H9 (cell line): ENCODE results near the gene TRNP1. TPM values are rescaled to one million over a fixed set of nuclear protein-coding genes. Genes with fewer than 3 reads are reported as not detected.
A peak's percentile ranks its signal among the peaks of the same experiment; 100 is the strongest.

Source experiments
- DNase-seq: peaks from one replicate; pipeline ENCODE4 v3.0.0-alpha.2; 2017
- H2AFZ ChIP-seq: one replicate; pipeline ENCODE4 v1.6.1; 2013; ENCODE audit warnings: mild to moderate bottlenecking, low read length, control low read depth, moderate library complexity
- H2AK5ac ChIP-seq: 2 replicates; pipeline ENCODE4 v1.6.1; 2013; ENCODE audit warnings: low read length, control low read depth, mixed read lengths; ENCODE audit not compliant: insufficient read length
- H2BK120ac ChIP-seq: one replicate; pipeline ENCODE4 v1.6.1; 2013; ENCODE audit warnings: low read depth, mild to moderate bottlenecking, low read length, control low read depth, inconsistent platforms; ENCODE audit not compliant: poor library complexity, severe bottlenecking
- H2BK12ac ChIP-seq: 2 replicates; pipeline ENCODE4 v1.6.1; 2013; ENCODE audit warnings: low read length, control low read depth, mixed read lengths, low read depth; ENCODE audit not compliant: insufficient read length
- H2BK15ac ChIP-seq: 2 replicates; pipeline ENCODE4 v1.6.1; 2013; ENCODE audit warnings: low read depth, low read length, control low read depth
- H2BK20ac ChIP-seq: one replicate; pipeline ENCODE4 v1.6.1; 2013; ENCODE audit warnings: low read depth, mild to moderate bottlenecking, low read length, control low read depth, inconsistent platforms; ENCODE audit not compliant: poor library complexity, severe bottlenecking
- H2BK5ac ChIP-seq: 2 replicates; pipeline ENCODE4 v1.6.1; 2013; ENCODE audit warnings: low read length, control low read depth, mixed read lengths; ENCODE audit not compliant: insufficient read length
- H3K14ac ChIP-seq: 2 replicates; pipeline ENCODE4 v1.6.1; 2013; ENCODE audit warnings: low read length, control low read depth; ENCODE audit not compliant: insufficient read depth
- H3K18ac ChIP-seq: 2 replicates; pipeline ENCODE4 v1.6.1; 2013; ENCODE audit warnings: low read depth, mild to moderate bottlenecking, mixed read lengths, low read length, control low read depth; ENCODE audit not compliant: insufficient read length
- H3K23ac ChIP-seq: 2 replicates; pipeline ENCODE4 v1.6.1; 2013; ENCODE audit warnings: low read length, control low read depth, mixed read lengths, low read depth; ENCODE audit not compliant: insufficient read length
- H3K23me2 ChIP-seq: 2 replicates; pipeline ENCODE4 v1.6.1; 2013; ENCODE audit warnings: low read depth, mild to moderate bottlenecking, mixed read lengths, low read length, control low read depth; ENCODE audit not compliant: insufficient read length, poor library complexity, severe bottlenecking
- H3K27ac ChIP-seq: 2 replicates; pipeline ENCODE4 v1.5.1; 2013; ENCODE audit warnings: low read length, control low read depth, mixed read lengths, low read depth; ENCODE audit not compliant: insufficient read length
- H3K27me3 ChIP-seq: 2 replicates; pipeline ENCODE4 v1.6.1; 2013; ENCODE audit warnings: low read length, control low read depth, inconsistent platforms; ENCODE audit not compliant: insufficient read depth
- H3K4ac ChIP-seq: 2 replicates; pipeline ENCODE4 v1.6.1; 2013; ENCODE audit warnings: low read depth, mild to moderate bottlenecking, control low read depth, inconsistent platforms, low read length, moderate library complexity
- H3K4me1 ChIP-seq: 2 replicates; pipeline ENCODE4 v1.6.1; 2013; ENCODE audit warnings: low read length, control low read depth, inconsistent platforms; ENCODE audit not compliant: insufficient read depth
- H3K4me2 ChIP-seq: 2 replicates; pipeline ENCODE4 v1.6.1; 2013; ENCODE audit warnings: low read length, control low read depth, mixed read lengths; ENCODE audit not compliant: insufficient read length, insufficient read depth
- H3K56ac ChIP-seq: 2 replicates; pipeline ENCODE4 v1.6.1; 2013; ENCODE audit warnings: low read depth, mild to moderate bottlenecking, mixed read lengths, low read length, control low read depth; ENCODE audit not compliant: insufficient read length
- H3K79me1 ChIP-seq: 2 replicates; pipeline ENCODE4 v1.6.1; 2013; ENCODE audit warnings: low read depth, mild to moderate bottlenecking, moderate library complexity, low read length, control low read depth, inconsistent platforms; ENCODE audit not compliant: insufficient read depth, poor library complexity, severe bottlenecking
- H3K79me2 ChIP-seq: 2 replicates; pipeline ENCODE4 v1.6.1; 2013; ENCODE audit warnings: low read length, control low read depth, inconsistent platforms; ENCODE audit not compliant: insufficient read depth
- H3K9ac ChIP-seq: 2 replicates; pipeline ENCODE4 v1.6.1; 2013; ENCODE audit warnings: low read length, control low read depth, mixed read lengths; ENCODE audit not compliant: insufficient read length; ENCODE audit errors: extremely low read depth
- H3K9me3 ChIP-seq: one replicate; pipeline ENCODE4 v1.6.1; 2013; ENCODE audit warnings: low read depth, low read length, inconsistent platforms; ENCODE audit not compliant: control insufficient read depth
- H3T11ph ChIP-seq: one replicate; pipeline ENCODE4 v1.6.1; 2013; ENCODE audit warnings: mild to moderate bottlenecking, low read length, control low read depth, inconsistent platforms
- H4K20me1 ChIP-seq: one replicate; pipeline ENCODE4 v1.6.1; 2013; ENCODE audit not compliant: control insufficient read depth, insufficient read length, insufficient read depth
- H4K5ac ChIP-seq: 2 replicates; pipeline ENCODE4 v1.6.1; 2013; ENCODE audit warnings: low read depth, mild to moderate bottlenecking, mixed read lengths, low read length, control low read depth; ENCODE audit not compliant: insufficient read length
- H4K8ac ChIP-seq: replicated peaks from 2 replicates; pipeline ENCODE4 v1.6.1; 2013; ENCODE audit warnings: low read length, control low read depth, mixed read lengths, low read depth; ENCODE audit not compliant: insufficient read length
- H4K91ac ChIP-seq: 2 replicates; pipeline ENCODE4 v1.6.1; 2013; ENCODE audit warnings: low read depth, mild to moderate bottlenecking, moderate library complexity, mixed read lengths, low read length, control low read depth; ENCODE audit not compliant: insufficient read length
- H3K27ac Mint-ChIP-seq, 3 experiments: 2 replicates in 2 of 3; 3 replicates in 1 of 3; pipeline ENCODE4 v1.8.0; 2020 to 2021; ENCODE audit warnings: mixed read lengths in 3 of 3, mild to moderate bottlenecking in 1 of 3, moderate library complexity in 1 of 3
- H3K27me3 Mint-ChIP-seq: 2 replicates; pipeline ENCODE4 v1.8.0; 2021; ENCODE audit warnings: low read depth, mild to moderate bottlenecking, moderate library complexity, mixed read lengths
- H3K36me3 Mint-ChIP-seq, 3 experiments: 2 replicates in 2 of 3; 3 replicates in 1 of 3; pipeline ENCODE4 v1.8.0; 2020 to 2021; ENCODE audit warnings: low read depth in 3 of 3, mixed read lengths in 3 of 3; ENCODE audit not compliant: insufficient read depth in 1 of 3
- H3K4me1 Mint-ChIP-seq, 2 experiments: 2 replicates each; pipeline ENCODE4 v1.8.0; 2020; ENCODE audit warnings: mixed read lengths in 2 of 2
- H3K4me3 Mint-ChIP-seq, 2 experiments: 2 replicates in 1 of 2; 3 replicates in 1 of 2; pipeline ENCODE4 v1.8.0; 2020 to 2021; ENCODE audit warnings: mild to moderate bottlenecking in 2 of 2, mixed read lengths in 2 of 2, moderate library complexity in 1 of 2
- H3K9me3 Mint-ChIP-seq, 2 experiments: 2 replicates in 1 of 2; 3 replicates in 1 of 2; pipeline ENCODE4 v1.8.0; 2020; ENCODE audit warnings: mild to moderate bottlenecking in 2 of 2, mixed read lengths in 2 of 2, moderate library complexity in 1 of 2
- WGBS: extraction: QIAGEN DNeasy Blood & Tissue Kit; methylation state at CpG from one replicate; pipeline ENCODE4 v1.1.7; 2013; ENCODE audit warnings: missing lambda C conversion rate, low lambda C conversion rate, mixed read lengths; ENCODE audit not compliant: insufficient read length; ENCODE audit errors: extremely low coverage; 5-methylcytosine and 5-hydroxymethylcytosine counted together
- total RNA-seq: library from RNA; stranded (reverse); gene quantifications from 2 replicates; pipeline ENCODE4 v1.2.1, GENCODE V29; 2021
- TF ChIP-seq, protein P1 (sequence below): fragments of 200-600 bp; sonication (generic); conservative IDR thresholded peaks from 3 replicates; pipeline ENCODE4 v1.8.0; 2021; ENCODE audit warnings: antibody characterized with exemption, mild to moderate bottlenecking

Gene TRNP1
- total RNA-seq, 1 experiment from 2014 or later, result 39.0 TPM

DNA sequence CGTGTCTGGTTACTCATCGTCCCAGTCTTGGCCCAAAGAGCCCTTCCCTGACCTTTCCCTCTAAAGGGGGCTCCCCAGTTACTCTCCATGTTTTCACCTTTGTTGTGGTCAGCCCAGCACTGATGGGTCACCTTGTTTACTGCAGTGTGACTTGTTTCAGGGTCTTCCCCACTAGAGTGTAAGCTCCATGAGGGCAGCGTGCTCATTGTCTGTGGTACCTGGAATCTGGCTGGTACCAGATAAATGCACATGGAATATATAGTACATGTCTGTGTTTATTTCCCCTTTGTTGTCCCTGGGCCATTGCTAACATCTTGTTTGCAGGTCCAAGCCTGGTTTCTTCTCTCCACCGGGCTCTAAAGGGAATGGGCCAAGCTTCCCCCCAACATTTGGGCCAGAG lies 41.9 kb downstream of the TRNP1 start:
- H3K79me2 ChIP-seq, result no peaks in the 10 kb centered on the region
- DNase-seq, result no peak
- H2BK12ac ChIP-seq, result no peak overlapping the region
- H3K36me3 Mint-ChIP-seq, result no peaks in the 10 kb centered on the region
- H3K4me3 Mint-ChIP-seq, result no peak overlapping the region
- no peak overlapping the region for H3K23ac ChIP-seq
- no peak overlapping the region for H3K4me2 ChIP-seq
- TF ChIP-seq, protein P1, sequence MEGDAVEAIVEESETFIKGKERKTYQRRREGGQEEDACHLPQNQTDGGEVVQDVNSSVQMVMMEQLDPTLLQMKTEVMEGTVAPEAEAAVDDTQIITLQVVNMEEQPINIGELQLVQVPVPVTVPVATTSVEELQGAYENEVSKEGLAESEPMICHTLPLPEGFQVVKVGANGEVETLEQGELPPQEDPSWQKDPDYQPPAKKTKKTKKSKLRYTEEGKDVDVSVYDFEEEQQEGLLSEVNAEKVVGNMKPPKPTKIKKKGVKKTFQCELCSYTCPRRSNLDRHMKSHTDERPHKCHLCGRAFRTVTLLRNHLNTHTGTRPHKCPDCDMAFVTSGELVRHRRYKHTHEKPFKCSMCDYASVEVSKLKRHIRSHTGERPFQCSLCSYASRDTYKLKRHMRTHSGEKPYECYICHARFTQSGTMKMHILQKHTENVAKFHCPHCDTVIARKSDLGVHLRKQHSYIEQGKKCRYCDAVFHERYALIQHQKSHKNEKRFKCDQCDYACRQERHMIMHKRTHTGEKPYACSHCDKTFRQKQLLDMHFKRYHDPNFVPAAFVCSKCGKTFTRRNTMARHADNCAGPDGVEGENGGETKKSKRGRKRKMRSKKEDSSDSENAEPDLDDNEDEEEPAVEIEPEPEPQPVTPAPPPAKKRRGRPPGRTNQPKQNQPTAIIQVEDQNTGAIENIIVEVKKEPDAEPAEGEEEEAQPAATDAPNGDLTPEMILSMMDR, result no peak
- no CpG with 5 or more reads among the region's 4 CpGs for WGBS
- no peak overlapping the region for H2BK20ac ChIP-seq
- peaks cover 37 to 42% of the 10 kb centered on the region in 2 experiments for H3K4me1 Mint-ChIP-seq
- H4K20me1 ChIP-seq, result no peaks in the 10 kb centered on the region
- no peak overlapping the region for H2BK15ac ChIP-seq
- no peak overlapping the region for H2AK5ac ChIP-seq
- no peaks in the 10 kb centered on the region for H3K23me2 ChIP-seq
- no peak overlapping the region for H2BK120ac ChIP-seq
- H4K8ac ChIP-seq, result no peak overlapping the region
- H3K14ac ChIP-seq, result no peak overlapping the region
- no peak overlapping the region for H3K56ac ChIP-seq
- no peak overlapping the region for H2BK5ac ChIP-seq
- H3K18ac ChIP-seq, result no peak overlapping the region
- H3K27ac ChIP-seq, result no peak overlapping the region
- no peak overlapping the region for H4K91ac ChIP-seq
- H3T11ph ChIP-seq, result no peak overlapping the region
- no peaks in the 10 kb centered on the region for H3K9me3 ChIP-seq
- H3K9me3 Mint-ChIP-seq, result no peaks in the 10 kb centered on the region; a peak in 1 of 5 replicates
- no peaks in the 10 kb centered on the region for H3K79me1 ChIP-seq
- H3K4me1 ChIP-seq, result no peaks in the 10 kb centered on the region
- H3K9ac ChIP-seq, result no peak overlapping the region
- no peak overlapping the region for H3K4ac ChIP-seq
- no peaks in the 10 kb centered on the region; the same call in 1 of the 2 replicates for H3K27me3 Mint-ChIP-seq
- no peaks in the 10 kb centered on the region for H3K27me3 ChIP-seq
- no peak overlapping the region for H4K5ac ChIP-seq
- H2AFZ ChIP-seq, result no peak overlapping the region
- H3K27ac Mint-ChIP-seq, result peak overlapping the region in 1 of 3 experiments; percentile 41; a peak in 2 of 7 replicates
